IPS-NIHi7 (cell line): ENCODE results near the gene TPO.

Source experiments
- DNase-seq: peaks from one replicate; pipeline ENCODE4 v3.0.0; 2012; ENCODE audit warnings: mixed read lengths; ENCODE audit errors: extremely low spot score

Gene TPO

DNA sequence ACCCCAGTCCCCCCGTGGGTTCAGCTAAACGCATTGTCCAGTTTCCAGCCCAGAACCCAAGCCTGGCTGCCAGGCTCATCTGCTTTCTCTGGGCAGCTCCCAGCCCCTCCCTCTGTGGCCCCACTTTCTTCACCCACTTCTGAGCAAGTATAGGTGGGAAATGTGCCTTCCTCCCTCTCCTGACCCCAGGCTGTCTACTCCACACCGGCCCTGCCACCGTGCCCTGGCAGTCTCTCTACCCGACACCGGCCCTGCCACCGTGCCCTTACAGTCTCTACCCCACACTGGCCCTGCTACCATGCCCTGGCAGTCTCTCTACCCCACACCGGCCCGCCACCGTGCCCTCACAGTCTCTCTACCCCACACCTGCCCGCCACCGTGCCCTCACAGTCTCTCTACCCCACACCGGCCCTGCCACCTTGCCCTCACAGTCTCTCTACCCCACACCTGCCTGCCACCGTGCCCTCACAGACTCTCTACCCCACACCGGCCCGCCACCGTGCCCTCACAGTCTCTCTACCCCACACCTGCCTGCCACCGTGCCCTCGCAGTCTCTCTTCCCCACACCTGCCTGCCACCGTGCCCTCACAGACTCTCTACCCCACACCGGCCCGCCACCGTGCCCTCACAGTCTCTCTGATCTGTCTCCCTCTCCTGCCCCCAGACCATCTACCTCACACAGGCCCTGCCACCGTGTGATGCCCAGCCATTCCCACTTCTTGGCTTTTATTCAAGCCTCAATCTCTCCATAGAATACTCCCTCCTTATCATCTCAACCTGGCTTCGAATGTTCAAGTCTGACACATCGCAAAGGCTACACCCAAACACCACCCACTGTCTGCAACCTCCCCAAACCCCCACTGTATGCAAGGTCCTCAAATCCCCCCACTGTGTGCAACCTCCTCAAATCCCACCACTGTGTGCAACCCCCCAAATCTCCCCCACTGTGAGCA is 108.9 kb downstream of the TPO start:
- no peak for DNase-seq

DNA sequence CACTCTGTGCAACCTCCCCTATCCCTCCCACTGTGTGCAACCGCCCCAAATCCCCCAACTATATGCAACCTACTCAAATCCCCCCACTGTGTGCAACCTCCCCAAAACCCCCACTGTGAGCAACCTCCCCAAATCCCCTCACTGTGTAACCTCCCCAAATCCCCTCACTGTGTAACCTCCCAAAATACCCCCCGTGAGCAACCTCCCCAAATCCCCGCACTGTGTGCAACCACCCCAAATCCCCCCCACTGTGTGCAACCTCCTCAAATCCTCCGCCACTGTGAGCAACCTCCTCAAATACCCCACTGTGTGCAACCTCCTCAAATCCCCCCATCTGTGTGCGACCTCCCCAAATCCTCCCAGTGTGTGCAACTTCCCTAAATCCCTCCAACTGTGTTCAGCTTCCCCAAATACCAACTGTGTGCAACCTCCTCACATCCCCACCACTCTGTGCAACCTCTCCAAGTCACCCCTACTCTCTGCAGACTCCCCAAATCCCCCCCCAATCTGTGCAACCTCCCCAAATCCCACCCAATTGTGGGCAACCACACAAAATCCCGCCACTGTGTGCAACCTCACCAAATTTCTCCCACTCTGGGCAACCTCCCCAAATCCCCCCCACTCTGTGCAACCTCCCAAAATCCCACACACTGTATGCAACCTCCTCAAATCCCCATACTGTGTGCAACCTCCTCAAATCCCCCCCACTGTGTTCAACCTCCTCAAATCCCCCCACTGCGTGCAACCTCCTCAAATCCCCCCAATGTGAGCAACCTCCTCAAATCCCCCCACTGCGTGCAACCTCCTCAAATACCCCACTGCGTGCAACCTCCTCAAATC is 114.1 kb downstream of the TPO start:
- DNase-seq, result no peak

DNA sequence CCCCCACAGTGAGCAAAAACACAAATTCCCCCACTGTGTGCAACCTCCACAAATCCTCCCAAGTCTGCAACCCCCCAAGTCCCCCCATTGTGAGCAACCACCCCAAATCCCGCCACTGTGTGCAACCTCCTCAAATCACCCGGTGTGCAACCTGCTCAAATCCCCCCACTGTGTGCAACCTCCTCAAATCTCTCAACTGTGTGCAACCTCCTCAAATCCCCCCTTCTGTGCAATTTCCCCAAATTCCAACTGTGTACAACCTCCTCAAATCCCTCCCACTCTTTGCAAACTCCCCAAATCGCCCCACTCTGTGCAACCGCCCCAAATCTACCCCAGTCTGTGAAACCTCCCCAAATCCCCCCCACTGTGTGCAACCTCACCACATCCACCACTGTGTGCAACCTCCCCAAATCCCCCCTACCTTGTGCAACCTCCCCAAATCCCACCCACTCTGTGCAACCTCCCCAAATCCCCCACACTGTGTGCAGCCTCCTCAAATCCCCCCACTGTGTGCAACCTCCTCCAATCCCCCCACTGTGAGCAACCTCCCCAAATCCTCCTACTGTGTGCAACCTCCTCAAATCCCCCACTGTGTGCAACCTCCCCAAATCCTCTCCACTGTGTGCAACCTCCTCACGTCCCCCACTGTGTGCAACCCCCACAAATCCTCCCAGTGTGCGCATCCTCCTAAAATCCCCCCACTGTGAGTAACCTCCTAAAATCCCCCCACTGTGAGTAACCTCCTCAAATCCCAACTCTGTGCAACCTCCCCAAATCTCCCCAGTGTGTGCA is 115.2 kb downstream of the TPO start:
- no peak for DNase-seq

DNA sequence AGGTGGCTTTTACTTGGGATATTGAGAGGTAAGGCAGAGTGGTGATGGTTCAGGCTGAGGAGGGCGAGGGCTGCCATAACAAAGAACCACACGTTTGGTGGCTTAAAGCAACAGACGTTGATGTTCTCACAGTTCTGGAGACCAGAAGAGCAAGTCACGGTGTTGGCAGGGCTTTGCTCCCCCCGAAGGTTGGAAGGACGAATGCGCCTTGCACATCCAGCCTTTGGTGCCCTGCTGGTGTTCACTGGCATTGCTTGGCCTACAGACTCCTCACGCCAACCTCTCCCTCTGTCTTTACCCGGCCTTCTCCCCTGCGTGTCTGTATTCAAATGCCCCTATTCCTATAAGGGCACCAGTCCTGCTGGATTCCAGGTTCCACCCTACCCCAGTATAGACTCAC is 125.4 kb downstream of the TPO start:
- peak; percentile 75 for DNase-seq

DNA sequence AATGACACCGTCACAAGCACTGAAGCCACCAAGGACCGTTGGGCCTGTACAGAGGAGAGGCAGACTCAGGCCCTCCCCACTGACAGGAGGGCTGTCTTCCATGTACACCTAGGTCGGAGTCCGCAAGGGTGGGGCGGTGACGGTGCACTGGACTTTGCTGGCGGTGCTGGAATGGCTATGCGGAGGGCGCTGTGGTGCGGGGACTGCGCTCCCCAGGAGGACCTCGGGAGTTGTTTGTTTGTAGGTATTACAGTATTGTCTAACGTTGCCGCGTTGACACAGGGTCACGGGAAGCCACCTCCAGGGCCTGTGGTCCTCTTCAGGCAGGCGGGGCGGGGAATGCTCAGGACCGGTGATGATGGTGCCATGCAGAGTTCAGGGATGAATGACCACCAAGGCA is 126.2 kb downstream of the TPO start:
- no peak for DNase-seq

DNA sequence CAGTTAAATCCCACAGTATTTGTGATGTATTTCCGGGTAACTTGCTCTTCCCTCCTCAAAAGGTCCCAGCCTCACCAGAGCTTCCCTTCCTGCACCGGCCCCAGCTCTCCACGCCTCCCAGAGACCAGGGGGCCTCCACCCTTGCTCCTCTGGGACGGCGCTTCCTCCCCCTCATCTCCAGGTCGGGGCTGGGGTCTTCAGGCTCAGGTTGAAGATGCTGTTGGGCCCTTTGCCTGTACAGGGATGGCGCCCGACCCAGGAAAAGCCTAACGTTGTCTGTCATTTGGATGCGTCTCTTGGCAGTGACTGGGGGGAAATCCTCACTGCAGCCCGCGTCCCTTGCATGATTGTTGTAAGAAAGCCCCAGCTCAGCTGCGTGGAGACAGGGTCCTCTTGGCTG is 126.7 kb downstream of the TPO start:
- DNase-seq, result no peak

DNA sequence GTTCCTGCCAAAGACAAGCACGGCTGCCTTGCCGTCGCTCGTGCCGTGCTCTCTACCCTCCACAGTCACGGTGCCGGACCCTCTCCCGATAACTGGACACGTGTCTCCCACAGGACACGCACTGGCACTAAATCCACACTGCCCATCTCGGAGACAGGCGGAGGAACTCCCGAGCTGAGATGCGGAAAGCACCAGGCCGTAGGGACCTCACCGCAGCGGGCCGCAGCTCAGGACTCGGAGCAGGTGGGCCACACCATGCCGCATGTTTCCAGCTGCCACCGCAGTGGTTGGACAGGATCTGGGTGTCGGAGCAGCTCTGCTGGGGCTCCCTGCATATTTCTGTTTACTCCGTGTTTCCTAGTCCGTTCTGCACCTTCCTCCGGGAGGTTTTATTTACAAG is 127.2 kb downstream of the TPO start:
- no peak for DNase-seq

DNA sequence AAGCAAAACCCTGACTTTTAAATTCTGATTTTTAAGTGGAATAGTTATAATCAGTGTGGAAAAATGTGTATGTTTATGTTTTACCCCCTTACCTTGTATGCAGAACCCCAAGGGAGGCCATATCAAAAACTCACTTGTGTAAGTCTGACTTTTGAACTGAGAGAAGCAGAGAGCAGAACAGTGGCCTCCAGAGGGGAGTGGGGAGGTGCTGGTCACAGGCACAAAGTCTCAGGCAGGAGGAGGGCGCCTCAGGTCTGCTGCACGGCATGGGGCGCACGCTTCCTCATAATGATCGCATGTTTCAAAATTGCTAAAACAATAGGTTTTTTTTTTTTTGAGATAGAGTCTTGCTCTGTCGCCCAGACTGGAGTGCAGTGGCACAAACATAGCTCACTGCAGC is 127.8 kb downstream of the TPO start:
- DNase-seq, result no peak

DNA sequence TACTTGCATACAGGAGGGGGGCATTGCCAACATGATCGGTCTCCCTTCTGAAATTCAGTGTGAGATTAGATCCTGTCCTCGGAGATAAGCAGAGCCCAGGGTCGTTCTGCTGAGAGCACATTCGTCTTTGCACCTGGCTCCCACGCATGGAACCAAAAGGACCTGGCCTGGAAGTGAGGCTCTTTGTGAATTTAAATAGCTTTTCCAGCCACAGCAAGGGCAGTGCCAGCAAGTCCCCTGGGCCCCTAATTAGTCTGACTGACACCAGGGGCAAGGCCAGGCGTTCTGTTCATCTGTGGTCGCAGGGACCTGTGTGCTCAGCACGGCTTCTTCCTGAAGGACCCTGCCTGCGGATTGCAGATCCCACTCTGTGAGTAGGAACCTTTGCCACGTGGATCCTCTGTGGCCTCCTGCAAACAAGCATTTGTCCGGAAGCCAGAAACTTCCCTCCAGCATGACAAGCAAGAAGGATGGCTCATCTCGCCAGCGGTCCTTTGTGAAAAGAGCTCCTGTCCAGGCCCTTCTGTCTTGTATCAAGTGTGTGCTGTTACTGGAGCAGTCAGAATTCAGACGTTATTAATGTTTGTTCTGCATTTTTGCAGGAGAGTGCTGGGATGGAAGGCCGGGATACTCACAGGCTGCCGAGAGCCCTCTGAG is 128.7 kb downstream of the TPO start:
- no peak for DNase-seq

DNA sequence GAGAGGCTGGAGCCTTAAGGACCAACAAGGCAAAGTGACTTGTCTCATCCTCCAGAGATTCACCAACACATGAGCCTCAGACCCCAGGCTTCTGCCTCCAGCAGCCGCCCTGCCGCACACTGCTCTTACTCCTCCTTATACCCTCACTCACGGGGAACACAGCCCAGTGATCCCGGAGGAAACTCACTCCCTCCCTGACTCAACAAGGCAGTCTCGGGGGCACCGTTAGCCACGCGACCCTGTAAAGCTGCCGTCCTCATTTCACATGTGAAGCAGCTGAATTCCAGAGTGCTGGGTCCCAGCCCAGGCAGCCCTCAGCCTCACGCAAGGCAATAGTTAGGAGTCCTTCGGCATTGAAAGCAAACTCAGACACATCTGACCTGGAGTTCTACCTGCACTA is 129.7 kb downstream of the TPO start:
- DNase-seq, result no peak

DNA sequence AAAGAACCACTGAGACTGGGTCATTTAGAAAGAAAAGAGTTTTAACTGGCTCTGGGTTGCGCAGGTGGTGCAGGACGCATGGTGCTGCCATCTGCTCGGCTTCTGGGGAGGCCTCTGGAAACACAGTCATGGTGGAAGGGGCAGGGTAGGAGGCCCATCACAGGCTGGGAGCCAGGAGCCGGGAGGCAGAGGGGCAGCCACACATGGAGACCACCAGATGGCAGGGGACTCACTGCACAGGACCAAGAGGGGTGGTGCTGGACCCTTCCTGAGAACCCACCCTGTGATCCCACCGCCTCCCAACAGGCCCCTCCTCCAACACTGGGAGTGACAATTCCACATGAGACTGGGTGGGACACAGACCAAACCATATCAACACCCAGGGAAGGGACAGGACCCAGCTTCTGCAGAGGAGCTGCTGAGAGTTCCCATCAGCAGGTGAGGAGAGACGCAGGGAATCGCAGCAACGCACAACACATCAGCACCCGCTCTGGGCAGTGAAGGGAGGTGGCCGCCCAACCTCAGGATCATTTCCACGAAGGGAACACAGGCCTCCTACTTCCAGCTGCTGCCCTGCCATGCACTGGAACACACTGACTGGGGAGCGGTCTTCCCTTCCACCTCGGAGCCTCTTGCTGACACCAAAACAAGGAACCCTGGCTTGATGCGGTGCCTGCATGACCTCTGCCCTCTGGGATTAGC is 130.7 kb downstream of the TPO start:
- DNase-seq, result no peak

DNA sequence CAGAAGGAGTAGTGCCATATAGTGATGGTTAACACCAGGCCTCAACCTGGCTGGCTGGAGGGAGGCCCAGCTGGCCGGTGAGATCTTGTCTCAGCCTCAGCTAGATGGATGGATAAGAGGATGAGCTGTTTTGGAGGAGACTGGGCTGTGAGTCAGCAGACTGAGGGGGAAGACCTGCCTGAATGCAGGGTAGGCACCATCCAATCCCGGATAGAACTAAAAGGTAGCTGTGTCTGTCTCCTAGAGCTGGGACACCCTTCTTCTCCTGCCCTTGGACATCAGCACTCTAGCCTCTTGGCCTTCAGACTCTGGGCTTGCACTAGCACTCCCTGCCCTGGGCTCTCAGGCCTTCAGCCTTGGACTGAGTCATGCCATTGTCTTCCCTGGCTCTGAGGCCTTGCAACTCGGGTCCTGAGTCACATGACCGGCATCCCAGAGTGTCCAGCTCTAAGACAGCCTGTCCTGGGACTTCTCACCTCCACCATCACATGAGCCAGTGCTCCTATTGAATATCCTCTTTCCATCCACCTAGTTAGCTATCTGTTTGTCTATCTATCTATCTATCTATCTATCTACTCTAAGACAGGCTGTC is 131.3 kb downstream of the TPO start:
- DNase-seq, result no peak

DNA sequence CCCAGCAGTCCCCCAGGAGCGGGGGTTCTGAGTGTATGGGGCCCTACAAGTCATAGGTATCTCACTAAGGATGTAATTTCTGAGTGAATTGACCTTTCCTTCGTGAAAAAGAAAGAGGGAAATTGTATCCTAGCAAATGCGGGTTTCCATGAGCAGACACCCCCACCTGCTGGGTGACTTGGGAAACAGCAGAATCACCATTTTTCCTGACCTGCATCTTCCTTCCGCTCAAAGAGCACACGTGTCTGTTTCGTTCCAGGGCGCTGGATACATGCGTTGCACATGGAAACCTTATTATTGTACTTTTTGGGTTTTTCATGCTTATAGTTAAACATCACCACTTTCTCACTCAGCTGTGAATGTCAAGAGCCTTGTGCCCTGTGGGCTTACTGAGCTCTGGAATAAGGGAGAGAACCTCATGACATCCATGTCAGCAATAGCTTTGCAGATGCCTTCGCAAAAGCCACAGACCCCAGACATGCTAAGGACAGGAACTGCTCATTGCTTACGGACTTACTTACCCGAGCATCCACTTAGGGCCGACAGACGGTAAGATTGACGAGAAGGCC is 132.8 kb downstream of the TPO start:
- peak; percentile 77 for DNase-seq

DNA sequence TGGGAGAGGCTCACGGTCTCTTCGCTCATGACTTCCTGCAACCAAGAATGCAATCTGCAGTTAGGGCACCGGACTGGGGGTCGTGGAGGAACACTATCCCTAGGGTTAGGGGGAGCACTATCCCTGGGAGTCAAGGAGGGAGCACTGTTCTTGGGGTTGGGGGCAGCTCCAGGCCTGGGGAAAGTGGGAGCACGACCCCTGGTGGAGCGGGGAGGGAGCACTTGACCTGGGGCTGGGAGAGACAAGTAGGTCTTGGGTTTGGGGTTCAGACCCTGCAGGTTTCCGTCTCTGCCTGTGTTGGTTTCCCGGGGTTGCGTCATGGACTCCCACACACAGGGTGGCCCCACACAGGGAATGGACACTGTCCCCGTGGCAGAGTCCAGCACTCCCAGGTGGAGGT is 133.6 kb downstream of the TPO start:
- no peak for DNase-seq

DNA sequence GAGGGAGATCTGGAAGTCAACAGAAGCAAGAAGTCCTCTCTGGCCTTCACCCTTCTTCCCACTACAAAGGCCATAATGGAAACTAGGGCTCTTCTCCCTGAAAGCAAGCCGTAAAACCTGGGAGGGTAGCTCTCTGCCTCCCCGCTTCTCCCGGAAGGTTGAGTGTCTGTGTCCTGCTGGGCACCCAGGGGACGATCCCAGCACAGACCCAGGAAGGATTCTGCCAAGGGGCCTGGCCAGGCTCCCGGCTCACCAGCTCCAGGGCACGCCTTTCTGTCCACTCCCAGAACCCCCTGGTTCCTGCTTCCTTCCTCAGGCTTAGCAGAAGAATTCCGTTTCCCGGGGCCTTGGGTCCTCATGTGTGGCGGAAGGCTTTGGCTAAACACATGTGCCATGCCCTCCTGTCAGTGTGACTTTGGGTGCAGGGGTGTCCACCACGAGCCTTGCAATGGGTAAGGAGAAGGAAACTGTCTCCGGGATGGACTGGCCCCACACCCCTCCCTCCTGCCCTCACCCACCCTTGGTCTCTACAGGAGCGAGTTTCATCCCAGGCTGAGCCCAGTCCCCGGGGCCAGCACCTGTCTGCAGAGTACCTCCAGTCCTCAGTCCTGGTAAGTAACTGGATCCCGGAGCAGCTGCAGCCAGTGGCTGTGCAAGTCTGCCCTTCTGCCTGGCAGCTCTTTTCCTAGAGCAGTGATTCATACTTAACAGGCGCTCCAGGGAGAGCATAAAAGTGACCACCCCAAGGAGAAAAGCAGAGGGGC is 135.8 kb downstream of the TPO start:
- no peak for DNase-seq

DNA sequence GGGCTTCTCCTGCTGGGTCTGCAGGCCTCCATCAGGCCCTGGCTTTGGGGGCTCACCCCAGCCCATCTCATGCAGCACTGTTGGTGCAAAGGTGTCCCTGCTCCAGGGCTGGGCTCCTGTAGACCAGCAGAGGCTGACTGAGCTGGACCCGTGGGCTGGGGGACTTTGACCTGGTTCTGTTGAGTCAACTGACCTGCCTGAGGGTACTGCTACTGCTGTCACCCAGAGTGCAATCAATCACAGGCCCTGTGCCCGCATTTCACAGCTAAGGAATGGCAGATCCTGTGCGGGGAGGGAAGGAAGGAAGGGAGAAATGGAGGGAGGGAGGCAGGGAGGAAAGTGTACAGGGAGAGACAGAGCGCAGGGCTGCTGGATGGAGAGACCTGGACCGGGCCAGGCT is 136.8 kb downstream of the TPO start:
- no peak for DNase-seq

DNA sequence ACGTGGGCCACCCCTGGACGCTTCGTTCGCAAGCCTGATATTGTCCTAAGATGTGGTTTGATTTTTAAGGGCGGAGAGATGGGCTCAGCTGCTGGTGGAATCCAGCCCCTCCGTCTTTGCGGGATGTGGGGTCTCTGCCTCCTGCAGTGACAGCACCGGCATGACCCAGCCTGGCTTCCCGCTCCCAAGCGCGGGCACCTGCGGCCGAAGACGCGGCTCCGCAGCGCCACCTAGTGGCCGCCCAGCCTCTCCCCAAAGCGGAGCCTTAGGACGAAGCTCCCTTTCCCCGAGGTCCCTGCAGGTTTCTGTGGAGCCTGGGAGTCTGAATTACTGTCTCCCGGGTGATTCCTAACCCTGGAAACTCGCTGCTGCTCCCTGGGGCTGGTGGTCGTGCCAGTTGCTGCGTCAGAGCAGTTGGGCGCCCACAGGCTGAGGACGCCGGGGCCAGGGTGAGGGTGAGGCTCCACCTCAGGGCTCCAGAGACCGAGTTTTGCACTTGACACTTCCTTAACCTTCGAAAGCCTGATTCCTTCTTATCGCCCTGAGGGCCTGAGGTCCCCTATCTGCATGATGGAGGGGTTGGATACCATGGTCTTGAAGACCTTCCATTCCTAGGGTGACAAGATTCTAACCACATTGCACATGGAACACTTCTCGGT is 137.5 kb downstream of the TPO start:
- DNase-seq, result peak; percentile 93

DNA sequence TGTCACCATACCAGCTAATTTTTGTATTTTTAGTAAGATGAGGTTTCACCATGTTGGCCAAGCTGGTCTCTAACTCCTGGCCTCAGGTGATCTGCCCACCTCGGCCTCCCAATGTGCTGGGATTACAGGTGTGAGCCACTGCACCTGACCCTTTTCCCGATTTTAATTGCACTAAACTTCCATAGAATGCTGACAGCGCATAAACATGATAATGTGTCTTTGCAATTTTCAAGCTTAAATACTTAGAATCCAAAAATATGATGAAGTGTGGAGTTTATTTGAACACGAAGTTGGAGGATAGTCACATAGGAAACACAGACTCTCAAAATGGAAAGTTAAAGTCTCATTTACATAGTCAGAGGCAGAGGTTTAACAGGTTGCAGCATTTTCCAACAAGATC is 138.6 kb downstream of the TPO start:
- no peak for DNase-seq

DNA sequence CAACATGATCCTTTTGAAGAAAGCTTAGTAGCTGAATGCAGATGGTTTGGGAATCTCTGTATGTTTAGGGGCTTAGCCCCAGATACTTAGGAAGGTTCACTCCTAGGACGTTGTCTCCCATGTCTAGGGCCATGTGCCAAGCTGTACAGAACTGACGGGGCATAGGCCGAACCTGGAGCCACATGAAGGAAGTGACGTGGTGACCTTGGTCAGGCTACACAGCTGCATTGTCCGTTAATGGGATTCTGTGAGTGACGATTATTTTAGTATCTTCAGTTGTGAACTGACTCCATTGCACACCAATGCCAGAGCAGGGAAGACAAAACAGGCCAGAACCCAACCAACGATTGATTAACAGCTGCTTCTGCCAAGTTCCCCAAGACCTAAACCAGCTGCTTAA is 139.3 kb downstream of the TPO start:
- no peak for DNase-seq
